GM12878 (cell line): ENCODE results near the gene CCDC177. TPM values are rescaled to one million over a fixed set of nuclear protein-coding genes. Genes with fewer than 3 reads are reported as not detected.

ENCODE experiments used
- ATAC-seq: fragments of 200-7000 bp; cut with Tn5 transposase; 3 replicates; pipeline ENCODE4 v1.9.1; 2020; ENCODE audit warnings: mild to moderate bottlenecking, moderate library complexity
- BruUV-seq: library from RNA; stranded (reverse); fragments of 400-500 nt; replicated peaks from 2 replicates; lab custom pipeline; 2021; lab: Mats Ljungman, UMichigan
- CTCF ChIA-PET: fragments of 300-600 bp; sonication (Branson Sonifier 250); formaldehyde crosslinking; extraction: SDS; loops from one replicate; lab custom pipeline; 2021; ENCODE audit warnings: inconsistent platforms; lab: Yijun Ruan, JAX
- POLR2A ChIA-PET: fragments of 350-600 bp; formaldehyde crosslinking; extraction: SDS; loops from one replicate; lab custom pipeline; 2021; ENCODE audit warnings: inconsistent platforms; lab: Charles Lee
- RAD21 ChIA-PET: fragments of 300-600 bp; sonication (Branson Sonifier 250); formaldehyde crosslinking; loops from one replicate; lab custom pipeline; 2023; ENCODE audit warnings: antibody characterized with exemption; ENCODE audit not compliant: unreplicated experiment; lab: Charles Lee
- SMC1A ChIA-PET: fragments of 300-600 bp; sonication (Branson Sonifier 250); formaldehyde crosslinking; loops from one replicate; lab custom pipeline; 2023; ENCODE audit not compliant: unreplicated experiment, uncharacterized antibody; lab: Charles Lee
- DNase-seq: peaks from one replicate; pipeline ENCODE4 v3.0.0-alpha.2; 2011; ENCODE audit warnings: low read depth, low spot score
- FAIRE-seq: peaks from 3 replicates; lab custom pipeline; 2011; peaks lifted over from hg19 to GRCh38; lab: Jason Lieb, UNC
- H2AFZ ChIP-seq: 2 replicates; pipeline ENCODE4 v1.6.0; 2011; ENCODE audit warnings: low read depth, low read length, control low read depth; ENCODE audit not compliant: control insufficient read depth
- H3K27ac ChIP-seq: 2 replicates; pipeline ENCODE4 v1.5.1; 2011; ENCODE audit warnings: control low read depth; ENCODE audit not compliant: control insufficient read depth, insufficient read depth
- H3K27me3 ChIP-seq, 2 experiments: replicated peaks in 1 of 2; 2 replicates each; pipeline versions ENCODE4 v1.6.0 to v1.6.1; 2011; ENCODE audit warnings: low read length in 1 of 2; ENCODE audit not compliant: control insufficient read depth in 2 of 2, insufficient read depth in 2 of 2
- H3K36me3 ChIP-seq, 2 experiments: 2 replicates each; pipeline ENCODE4 v1.5.1; 2011; ENCODE audit warnings: low read length in 1 of 2; ENCODE audit not compliant: control insufficient read depth in 2 of 2, insufficient read depth in 2 of 2
- H3K4me1 ChIP-seq: 2 replicates; pipeline ENCODE4 v1.6.1; 2011; ENCODE audit warnings: mild to moderate bottlenecking, low read length, moderate library complexity, mixed read lengths; ENCODE audit not compliant: control insufficient read depth, insufficient read depth
- H3K4me2 ChIP-seq: 2 replicates; pipeline ENCODE4 v1.6.0; 2011; ENCODE audit warnings: control low read depth; ENCODE audit not compliant: control insufficient read depth, insufficient read depth
- H3K4me3 ChIP-seq: fragments of 200-600 bp; sonication (generic); 2 replicates; pipeline ENCODE4 v1.5.1; 2016
- H3K79me2 ChIP-seq: 2 replicates; pipeline ENCODE4 v1.6.0; 2011; ENCODE audit warnings: low read length; ENCODE audit not compliant: control insufficient read depth, insufficient read depth
- H3K9ac ChIP-seq: 2 replicates; pipeline ENCODE4 v1.8.0; 2011; ENCODE audit warnings: low read length, control low read depth, mixed read lengths; ENCODE audit not compliant: control insufficient read depth, insufficient read depth
- H3K9me3 ChIP-seq: replicated peaks from 3 replicates; pipeline ENCODE4 v1.5.1; 2011; ENCODE audit warnings: mild to moderate bottlenecking, low read length; ENCODE audit not compliant: control insufficient read depth, insufficient read depth
- H4K20me1 ChIP-seq: 2 replicates; pipeline ENCODE4 v1.6.0; 2011; ENCODE audit not compliant: control insufficient read depth, insufficient read depth
- CHD1 ChIP-seq: IDR thresholded peaks from 2 replicates; pipeline ENCODE4 v1.6.1; 2012; ENCODE audit warnings: low read depth, low read length, improper control_type of control experiment
- CREM ChIP-seq: IDR thresholded peaks from 2 replicates; pipeline ENCODE4 v1.6.1; 2014; ENCODE audit warnings: antibody characterized with exemption, low read depth
- EP300 ChIP-seq, 2 experiments: fragments of 150-350 bp in 1 of 2; IDR thresholded peaks; 2 replicates each; pipeline ENCODE4 v1.6.1; 2011 to 2012; ENCODE audit warnings: low read depth in 2 of 2, low read length in 2 of 2, borderline replicate concordance in 1 of 2, improper control_type of control experiment in 1 of 2, inconsistent platforms in 1 of 2; ENCODE audit not compliant: control insufficient read depth in 1 of 2
- JUNB ChIP-seq: IDR thresholded peaks from 2 replicates; pipeline ENCODE4 v1.6.1; 2016; ENCODE audit warnings: antibody characterized with exemption, mild to moderate bottlenecking
- MEF2B ChIP-seq: fragments of 450-650 bp; IDR thresholded peaks from 2 replicates; pipeline ENCODE4 v1.6.1; 2018; ENCODE audit warnings: mild to moderate bottlenecking, moderate library complexity; ENCODE audit not compliant: partially characterized antibody, poor library complexity, severe bottlenecking
- NR2C1 ChIP-seq: fragments of 450-650 bp; IDR thresholded peaks from 2 replicates; pipeline ENCODE4 v1.6.1; 2017; ENCODE audit warnings: antibody characterized with exemption, mild to moderate bottlenecking, moderate library complexity
- PML ChIP-seq: IDR thresholded peaks from 2 replicates; pipeline ENCODE4 v1.6.1; 2012; ENCODE audit warnings: low read length, inconsistent platforms
- POLR2AphosphoS2 ChIP-seq: IDR thresholded peaks from 2 replicates; pipeline ENCODE4 v1.6.1; 2011; ENCODE audit warnings: low read depth, mild to moderate bottlenecking, low read length, improper control_type of control experiment, moderate library complexity
- PRDM15 ChIP-seq: fragments of 450-650 bp; formaldehyde crosslinking; IDR thresholded peaks from 2 replicates; pipeline ENCODE4 v1.4.0; 2020; ENCODE audit warnings: mild to moderate bottlenecking, moderate library complexity
- YY1 ChIP-seq: IDR thresholded peaks from 2 replicates; pipeline ENCODE4 v1.6.1; 2011; ENCODE audit warnings: low read depth, mild to moderate bottlenecking, low read length
- ZNF592 ChIP-seq: fragments of 450-650 bp; IDR thresholded peaks from 2 replicates; pipeline ENCODE4 v1.6.1; 2017; ENCODE audit warnings: mild to moderate bottlenecking, moderate library complexity
- WGBS: methylation state at CpG from one replicate; pipeline ENCODE4 v1.1.6; 2016; ENCODE audit warnings: low lambda C conversion rate; ENCODE audit not compliant: insufficient replicate concordance, insufficient coverage; ENCODE audit errors: missing lambda C conversion rate; 5-methylcytosine and 5-hydroxymethylcytosine counted together
- in situ Hi-C: fragments of 300-500 bp; cut with MboI; formaldehyde crosslinking; loops from 9 replicates; pipeline ENCODE4 v1.14.3; 2018; ENCODE audit warnings: mixed read lengths
- intact Hi-C: fragments of 100-400 bp; cut with micrococcal nuclease; formaldehyde crosslinking; loops from one replicate; pipeline ENCODE4 v1.14.2; 2022; ENCODE audit not compliant: unreplicated experiment
- polyA plus RNA-seq, 11 experiments: library from polyadenylated mRNA; depleted of rRNA in 4 of 11; unstranded in 6 of 11; stranded (reverse) in 5 of 11; fragments of >200 nt; fragmentation: Nextera tagmentation in 4 of 11; fragmentation: Illumina TruSeq in 1 of 11; extraction: Ambion mirVana in 4 of 11; extraction: Trizol in 1 of 11; gene quantifications; 1 replicate in 1 of 11; 2 replicates in 10 of 11; pipeline versions ENCODE4 v1.2.1 to v1.2.3, GENCODE V29; 2011 to 2016; ENCODE audit warnings: inconsistent platforms in 2 of 11, missing spikeins in 2 of 11, low read depth in 1 of 11
- total RNA-seq, 4 experiments: library from RNA; depleted of rRNA in 3 of 4; stranded (reverse); fragments of >200 nt in 3 of 4; fragmentation: Illumina TruSeq in 1 of 4; extraction: Trizol in 1 of 4; gene quantifications; 2 replicates each; pipeline versions ENCODE4 v1.2.1 to v1.2.3, GENCODE V29; 2013 to 2021

Gene CCDC177
- total and polyA plus RNA-seq, 10 of the 15 experiments (the other 5 are each of a cell fraction or from before 2014, with no cell fraction given): not detected

- POLR2A ChIA-PET: interaction anchor here (0.5 kb wide), 1 partner anchor 147 kb away, joined by 5 read pairs; no protein-coding TSS in a partner anchor
- TF ChIP-seq NR2C1 (no peak), CHD1 (no peak), ZNF592 (no peak), PRDM15 (CRISPR knock-in tag) (no peak), YY1 (no peak), JUNB (no peak), MEF2B (no peak), PML (no peak), EP300 (IDR thresholded peaks at IDR 0.05; ENCODE audit: borderline replicate concordance in 1 of 2, control insufficient read depth in 1 of 2, low read depth in 2 of 2, low read length in 2 of 2) (no peak), CREM (no peak), POLR2AphosphoS2 (no peak)
- CTCF ChIA-PET: interaction anchor here (1.7 to 3.7 kb wide), 3 partner anchors 9 to 131 kb away, joined by 6 to 15 read pairs (median 14); no protein-coding TSS in a partner anchor
- Histone ChIP-seq H3K27me3 (no peaks in the 10 kb centered on the region), H4K20me1 (no peaks in the 10 kb centered on the region), H3K9me3 (no peaks in the 10 kb centered on the region), H2AFZ (no peak overlapping the region), H3K27ac (no peak overlapping the region), H3K9ac (no peak overlapping the region), H3K4me3 (no peak overlapping the region), H3K4me1 (peaks cover 4% of the 10 kb centered on the region; the same call in 1 of the 2 replicates), H3K36me3 (no peaks in the 10 kb centered on the region), H3K79me2 (no peaks in the 10 kb centered on the region), H3K4me2 (no peak overlapping the region)
- intact Hi-C loops (no loop called here), in situ Hi-C loops (no loop called here)
- ATAC-seq: no peak
- no peak for DNase-seq
- RAD21 ChIA-PET: no interaction called here
- no TSS peak for BruUV-seq
- no peak for FAIRE-seq
- SMC1A ChIA-PET: interaction anchor here (1.4 kb wide), 1 partner anchor 130 kb away, joined by 3 read pairs; no protein-coding TSS in a partner anchor
- WGBS: 76% methylated on average over 5 of the region's 5 CpGs
Measured at GRCh38 chr14:69595336-69595735, 20.7 kb upstream of the CCDC177 start.
